Measurements from ENCODE around the gene ZYX. TPM values are rescaled to one million over a fixed set of nuclear protein-coding genes. Genes with fewer than 3 reads are reported as not detected.

Gene ZYX
- total RNA-seq, 1 experiment from 2014 or later: 132 TPM

GRCh38 chr7:143415742-143416397, 34.7 kb downstream of the ZYX start:
- DNase-seq (ENCODE audit: low spot score): no peak
- Histone ChIP-seq H3K36me3 (ENCODE audit: insufficient read depth, low read length, poor library complexity, severe bottlenecking) (no peaks in the 10 kb centered on the region), H3K9me3 (ENCODE audit: low read depth, low read length, poor library complexity, severe bottlenecking) (no peaks in the 10 kb centered on the region), H3K27ac (ENCODE audit: low read depth, low read length, poor library complexity, severe bottlenecking) (no peak overlapping the region), H3K27me3 (replicated peaks; ENCODE audit: insufficient read depth, low read depth, low read length, poor library complexity) (no peaks in the 10 kb centered on the region), H3K4me1 (ENCODE audit: insufficient read depth, low read length, poor library complexity, severe bottlenecking) (peaks cover 5% of the 10 kb centered on the region), H3K4me3 (ENCODE audit: low read depth, low read length, poor library complexity, severe bottlenecking) (no peak overlapping the region)
- intact Hi-C loops (cut with micrococcal nuclease; ENCODE audit: unreplicated experiment): loop anchor here (1.0 to 5.0 kb wide), 2 partner anchors 109 to 176 kb away; no protein-coding TSS in a partner anchor
- BruUV-seq (replicated peaks): no TSS peak
- POLR2A ChIA-PET (ENCODE audit: low non-redundant PET): no interaction called here
- CTCF ChIA-PET: interaction anchor here (0.6 to 1.6 kb wide), 4 partner anchors 36 to 173 kb away, joined by 3 to 19 read pairs (median 7); no protein-coding TSS in a partner anchor
- TF ChIP-seq CTCF (conservative IDR thresholded peaks at IDR 0.05; ENCODE audit: low read depth, low read length) (no peak), EZH2 (IDR thresholded peaks at IDR 0.05; ENCODE audit: borderline replicate concordance, low read depth, low read length, poor library complexity, severe bottlenecking) (no peak)

- BruUV-seq (replicated peaks): no TSS peak
- ChIA-PET CTCF (interaction anchor here (0.6 to 1.2 kb wide), 6 partner anchors 11 to 173 kb away, joined by 3 to 5 read pairs (median 4); no protein-coding TSS in a partner anchor), POLR2A (ENCODE audit: low non-redundant PET) (no interaction called here)
- Histone ChIP-seq H3K36me3 (ENCODE audit: insufficient read depth, low read length, poor library complexity, severe bottlenecking) (no peaks in the 10 kb centered on the region), H3K4me3 (ENCODE audit: low read depth, low read length, poor library complexity, severe bottlenecking) (no peak overlapping the region), H3K27me3 (replicated peaks; ENCODE audit: insufficient read depth, low read depth, low read length, poor library complexity) (no peaks in the 10 kb centered on the region), H3K4me1 (ENCODE audit: insufficient read depth, low read length, poor library complexity, severe bottlenecking) (peaks cover 5% of the 10 kb centered on the region), H3K27ac (ENCODE audit: low read depth, low read length, poor library complexity, severe bottlenecking) (no peak overlapping the region), H3K9me3 (ENCODE audit: low read depth, low read length, poor library complexity, severe bottlenecking) (no peaks in the 10 kb centered on the region)
- intact Hi-C loops (cut with micrococcal nuclease; ENCODE audit: unreplicated experiment): loop anchor here (1.0 to 5.0 kb wide), 2 partner anchors 109 to 176 kb away; no protein-coding TSS in a partner anchor
- peak; percentile 83 for TF ChIP-seq CTCF (conservative IDR thresholded peaks at IDR 0.05; ENCODE audit: low read depth, low read length)
- TF ChIP-seq EZH2 (IDR thresholded peaks at IDR 0.05; ENCODE audit: borderline replicate concordance, low read depth, low read length, poor library complexity, severe bottlenecking): no peak
- peak; percentile 65 for DNase-seq (ENCODE audit: low spot score)
Observed at GRCh38 chr7:143416565-143417149, 35.5 kb downstream of the ZYX start.

- no TSS peak for BruUV-seq (replicated peaks)
- CTCF ChIA-PET: interaction anchor here (1.0 to 1.2 kb wide), 3 partner anchors 13 to 122 kb away, joined by 3 to 4 read pairs (median 4); no protein-coding TSS in a partner anchor
Observed at GRCh38 chr7:143417734-143418383, 36.7 kb downstream of the ZYX start.

More at GRCh38 chr7:143417734-143418383, 36.7 kb downstream of the ZYX start:
- DNase-seq (ENCODE audit: low spot score): no peak
- Histone ChIP-seq H3K4me3 (ENCODE audit: low read depth, low read length, poor library complexity, severe bottlenecking) (no peak overlapping the region), H3K27me3 (replicated peaks; ENCODE audit: insufficient read depth, low read depth, low read length, poor library complexity) (no peaks in the 10 kb centered on the region), H3K27ac (ENCODE audit: low read depth, low read length, poor library complexity, severe bottlenecking) (no peak overlapping the region), H3K36me3 (ENCODE audit: insufficient read depth, low read length, poor library complexity, severe bottlenecking) (no peaks in the 10 kb centered on the region), H3K9me3 (ENCODE audit: low read depth, low read length, poor library complexity, severe bottlenecking) (no peaks in the 10 kb centered on the region), H3K4me1 (ENCODE audit: insufficient read depth, low read length, poor library complexity, severe bottlenecking) (peaks cover 5% of the 10 kb centered on the region)
- POLR2A ChIA-PET (ENCODE audit: low non-redundant PET): no interaction called here
- intact Hi-C loops (cut with micrococcal nuclease; ENCODE audit: unreplicated experiment): loop anchor here (5.0 kb wide), 1 partner anchor 111 kb away; no protein-coding TSS in a partner anchor
- no peak for TF ChIP-seq CTCF (conservative IDR thresholded peaks at IDR 0.05; ENCODE audit: low read depth, low read length)

Data from A673 (cell line).